K562 (cell line): ENCODE measurements around the gene RREB1. TPM values are rescaled to one million over a fixed set of nuclear protein-coding genes. Genes with fewer than 3 reads are reported as not detected.

ENCODE experiments used
- ATAC-seq: fragments of 200-7000 bp; cut with Tn5 transposase; 3 replicates; pipeline ENCODE4 v1.9.1; 2020; ENCODE audit warnings: moderate library complexity
- BruUV-seq: library from RNA; stranded (reverse); fragments of 400-500 nt; replicated peaks from 2 replicates; lab custom pipeline; 2021; lab: Mats Ljungman, UMichigan
- CTCF ChIA-PET: fragments of 300-600 bp; formaldehyde crosslinking; extraction: SDS; loops from one replicate; lab custom pipeline; 2021; ENCODE audit warnings: low intra/inter-chr PET ratio; lab: Yijun Ruan, JAX
- POLR2A ChIA-PET: fragments of 300-600, 350-650 bp; sonication (Branson Sonifier 250); formaldehyde crosslinking; extraction: SDS; loops from one replicate; lab custom pipeline; 2021; ENCODE audit warnings: antibody characterized with exemption, inconsistent platforms; lab: Yijun Ruan, JAX
- DNase-seq, 4 experiments: peaks; one replicate each; pipeline versions ENCODE4 v3.0.0 to v3.0.0-alpha.2; 2011 to 2018; ENCODE audit warnings: low spot score in 3 of 4, mixed read lengths in 3 of 4; ENCODE audit errors: extremely low read depth in 1 of 4
- FAIRE-seq: peaks from 2 replicates; lab custom pipeline; 2011; peaks lifted over from hg19 to GRCh38; lab: Jason Lieb, UNC
- H2AFZ ChIP-seq: 2 replicates; pipeline ENCODE4 v1.6.0; 2011; ENCODE audit warnings: low read depth, low read length, control low read depth, inconsistent platforms
- H3K27ac ChIP-seq: fragments of 200-600 bp; 3 replicates; pipeline ENCODE4 v1.8.0; 2011; ENCODE audit warnings: low read depth, mild to moderate bottlenecking, control low read depth, inconsistent platforms, low read length, moderate library complexity, mixed read lengths; ENCODE audit errors: extremely low read depth
- H3K27me3 ChIP-seq, 2 experiments: fragments of 300-600 bp in 1 of 2; 2 replicates in 1 of 2; 3 replicates in 1 of 2; pipeline versions ENCODE4 v1.6.0 to v1.8.0; 2011; ENCODE audit warnings: inconsistent platforms in 2 of 2, low read length in 2 of 2, mild to moderate bottlenecking in 1 of 2, mixed read lengths in 1 of 2, moderate library complexity in 1 of 2; ENCODE audit not compliant: control insufficient read depth in 2 of 2, insufficient read depth in 2 of 2
- H3K36me3 ChIP-seq: fragments of 300-600 bp; 3 replicates; pipeline ENCODE4 v1.8.0; 2011; ENCODE audit warnings: mild to moderate bottlenecking, low read length, inconsistent platforms; ENCODE audit not compliant: control insufficient read depth, insufficient read depth
- H3K4me1 ChIP-seq, 2 experiments: fragments of 200-600 bp in 1 of 2; replicated peaks in 1 of 2; 2 replicates in 1 of 2; 3 replicates in 1 of 2; pipeline versions ENCODE4 v1.5.1 to v1.8.0; 2011; ENCODE audit warnings: inconsistent platforms in 2 of 2, low read length in 2 of 2, mild to moderate bottlenecking in 1 of 2, mixed read lengths in 1 of 2, moderate library complexity in 1 of 2; ENCODE audit not compliant: control insufficient read depth in 2 of 2, insufficient read depth in 2 of 2
- H3K4me2 ChIP-seq: 2 replicates; pipeline ENCODE4 v1.6.1; 2011; ENCODE audit warnings: low read length, control low read depth, inconsistent platforms, mixed read lengths; ENCODE audit not compliant: insufficient read depth
- H3K4me3 ChIP-seq: fragments of 200-600 bp; sonication (generic), shearing (Covaris generic); 2 replicates; pipeline ENCODE4 v1.5.1; 2016; ENCODE audit warnings: control low read depth, inconsistent platforms
- H3K79me2 ChIP-seq: fragments of 200-600 bp; 3 replicates; pipeline ENCODE4 v1.8.0; 2011; ENCODE audit warnings: low read length, inconsistent platforms; ENCODE audit not compliant: control insufficient read depth, insufficient read depth
- H3K9ac ChIP-seq, 2 experiments: 2 replicates each; pipeline versions ENCODE4 v1.6.0 to v1.6.1; 2011; ENCODE audit warnings: low read depth in 2 of 2, low read length in 2 of 2, control low read depth in 1 of 2, inconsistent platforms in 1 of 2, mild to moderate bottlenecking in 1 of 2, mixed read lengths in 1 of 2; ENCODE audit not compliant: insufficient read depth in 1 of 2
- H3K9me1 ChIP-seq: one replicate; pipeline ENCODE4 v1.6.0; 2011; ENCODE audit warnings: inconsistent platforms, mild to moderate bottlenecking, low read length, moderate library complexity; ENCODE audit not compliant: control insufficient read depth, insufficient read depth
- H3K9me3 ChIP-seq: replicated peaks from 2 replicates; pipeline ENCODE4 v1.5.1; 2011; ENCODE audit warnings: low read depth, low read length, inconsistent platforms; ENCODE audit not compliant: control insufficient read depth, insufficient read depth
- H4K20me1 ChIP-seq: replicated peaks from 2 replicates; pipeline ENCODE4 v1.6.1; 2011; ENCODE audit warnings: low read length, inconsistent platforms, mixed read lengths; ENCODE audit not compliant: control insufficient read depth, insufficient read depth
- DACH1 ChIP-seq: fragments of 450-650 bp; IDR thresholded peaks from 2 replicates; pipeline ENCODE4 v1.6.1; 2018; ENCODE audit not compliant: partially characterized antibody
- EHMT2 ChIP-seq: fragments of 450-650 bp; IDR thresholded peaks from 2 replicates; pipeline ENCODE4 v1.6.1; 2018; ENCODE audit warnings: antibody characterized with exemption
- NFIC ChIP-seq: fragments of 450-650 bp; IDR thresholded peaks from 2 replicates; pipeline ENCODE4 v1.6.1; 2017; ENCODE audit warnings: mild to moderate bottlenecking, inconsistent platforms
- TCF3 ChIP-seq: sonication (generic); formaldehyde crosslinking; IDR thresholded peaks from 2 replicates; pipeline ENCODE4 v1.4.0; 2020; ENCODE audit warnings: mild to moderate bottlenecking, missing genetic modification reagents
- U2AF1 ChIP-seq: fragments of 200-400 bp; formaldehyde crosslinking; optimal IDR thresholded peaks from 2 replicates; pipeline ENCODE3; 2017; ENCODE audit warnings: mild to moderate bottlenecking, low read depth, low read length, moderate library complexity
- ZNF586 ChIP-seq: fragments of 450-650 bp; formaldehyde crosslinking; conservative IDR thresholded peaks from 2 replicates; pipeline ENCODE4 v1.4.0; 2020; ENCODE audit warnings: mild to moderate bottlenecking, moderate library complexity
- in situ Hi-C: fragments of 300-500 bp; cut with MboI; formaldehyde crosslinking; loops from 4 replicates; pipeline ENCODE4 v1.15.0; 2018; ENCODE audit warnings: inconsistent platforms, mixed read lengths
- intact Hi-C: fragments of 100-400 bp; cut with micrococcal nuclease; formaldehyde crosslinking; loops from 2 replicates; pipeline ENCODE4 v1.14.2; 2022
- polyA plus RNA-seq, 8 experiments: library from polyadenylated mRNA; depleted of rRNA in 4 of 8; stranded (reverse) in 5 of 8; unstranded in 3 of 8; fragments of >200 nt; fragmentation: Nextera tagmentation in 2 of 8; fragmentation: Illumina TruSeq in 1 of 8; extraction: Ambion mirVana in 2 of 8; extraction: Trizol in 1 of 8; gene quantifications; 2 replicates each; pipeline versions ENCODE4 v1.2.1 to v1.2.3, GENCODE V29; 2011 to 2014; ENCODE audit warnings: inconsistent platforms in 1 of 8, missing spikeins in 1 of 8
- total RNA-seq, 7 experiments: library from RNA; depleted of rRNA in 6 of 7; stranded (reverse); fragments of >200 nt in 6 of 7; fragmentation: Illumina TruSeq in 2 of 7; extraction: Trizol in 2 of 7; gene quantifications; 2 replicates each; pipeline versions ENCODE4 v1.2.1 to v1.2.3, GENCODE V29; 2011 to 2021; ENCODE audit warnings: low replicate concordance in 1 of 7
- TF ChIP-seq, protein P1 (sequence below): sonication (generic); formaldehyde crosslinking; IDR thresholded peaks from 2 replicates; pipeline ENCODE4 v1.8.0; 2022; ENCODE audit warnings: missing genetic modification reagents, mild to moderate bottlenecking, moderate library complexity, borderline replicate concordance

The RREB1 gene
- total and polyA plus RNA-seq, 9 of the 15 experiments (the other 6 are each of a cell fraction or from before 2014, with no cell fraction given) = 3.3 to 64.2 (median 19.3) TPM

DNA sequence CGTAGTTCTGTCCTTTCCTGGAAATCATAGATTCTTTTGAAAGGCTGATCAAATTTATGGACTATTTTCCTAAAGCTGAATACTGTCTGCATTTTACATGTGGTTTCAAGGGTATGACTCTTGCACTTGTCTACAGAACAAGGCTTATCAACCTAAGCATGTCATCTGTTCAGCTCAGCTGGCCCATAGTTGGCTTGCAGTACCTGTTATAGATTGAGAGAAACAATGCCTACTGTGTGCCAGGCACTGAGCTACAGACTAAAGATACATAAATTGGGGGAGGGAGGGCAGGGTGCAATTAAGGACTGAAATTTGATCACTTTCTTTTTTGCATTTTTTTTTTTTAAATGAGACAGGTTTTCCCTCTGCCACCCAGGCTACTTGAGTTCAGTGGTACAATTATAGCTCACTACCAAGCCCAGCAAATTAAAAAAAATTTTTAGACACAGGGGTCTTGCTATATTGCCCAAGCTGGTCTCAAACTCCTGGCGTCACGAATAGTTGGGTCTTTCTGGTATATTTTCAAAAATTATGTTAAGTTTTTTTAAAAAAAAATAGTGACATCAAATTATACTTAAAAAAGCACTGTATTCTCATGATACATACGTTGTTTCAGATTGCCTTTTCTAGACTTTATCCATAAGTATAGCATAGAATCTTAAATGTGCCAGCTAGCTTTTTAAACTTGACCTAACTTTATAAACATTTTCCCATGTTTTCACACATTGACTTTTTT is 52.2 kb downstream of the RREB1 start (continued):
- TF ChIP-seq, protein P1, sequence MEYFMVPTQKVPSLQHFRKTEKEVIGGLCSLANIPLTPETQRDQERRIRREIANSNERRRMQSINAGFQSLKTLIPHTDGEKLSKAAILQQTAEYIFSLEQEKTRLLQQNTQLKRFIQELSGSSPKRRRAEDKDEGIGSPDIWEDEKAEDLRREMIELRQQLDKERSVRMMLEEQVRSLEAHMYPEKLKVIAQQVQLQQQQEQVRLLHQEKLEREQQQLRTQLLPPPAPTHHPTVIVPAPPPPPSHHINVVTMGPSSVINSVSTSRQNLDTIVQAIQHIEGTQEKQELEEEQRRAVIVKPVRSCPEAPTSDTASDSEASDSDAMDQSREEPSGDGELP (CRISPR knock-in tag) = peak; percentile 31; the same call in 1 of the 2 replicates
- TF ChIP-seq TCF3 (CRISPR knock-in tag) (peak; percentile 34; the same call in 1 of the 2 replicates), DACH1 (peak; percentile 38), NFIC (0 out of 2 replicates have a peak, but pooled peaks have one; percentile 12), EHMT2 (peak; percentile 69)

DNA sequence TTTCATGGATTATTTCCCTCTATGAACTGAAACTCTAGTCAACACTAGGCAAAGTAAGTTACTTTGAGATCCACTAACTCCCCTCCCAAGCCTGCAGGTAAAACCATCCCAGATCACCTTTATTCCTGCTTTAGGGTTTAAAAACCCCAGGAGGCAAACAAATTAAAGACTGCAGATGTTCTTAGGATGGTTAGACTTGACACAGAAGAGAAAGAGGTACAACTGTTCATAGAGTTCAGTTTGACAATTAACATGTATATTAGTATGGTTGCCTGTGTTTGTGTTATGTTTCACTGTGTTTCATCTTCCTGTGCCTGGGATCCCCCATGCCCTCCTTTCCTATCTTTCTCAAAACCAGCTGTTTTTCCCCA is 53.5 kb downstream of the RREB1 start:
- H3K79me2 ChIP-seq = peaks cover 96% of the 10 kb centered on the region
- H3K4me2 ChIP-seq = peak overlapping the region; percentile 43; the same call in 1 of the 2 replicates

More for the DNA sequence above, 53.5 kb downstream of the RREB1 start:
- TF ChIP-seq U2AF1 (no peak), ZNF586 (0 out of 2 replicates have a peak, but pooled peaks have one; percentile 58)
- Histone ChIP-seq H3K36me3 (peaks cover 45% of the 10 kb centered on the region), H2AFZ (no peak overlapping the region), H3K9me3 (no peaks in the 10 kb centered on the region), H3K4me3 (no peak overlapping the region), H3K9me1 (no peaks in the 10 kb centered on the region), H3K27me3 (no peaks in the 10 kb centered on the region), H3K27ac (peak overlapping the region; percentile 5; the same call in 1 of the 3 replicates), H3K9ac (peak overlapping the region in 1 of 2 experiments; percentile 40; a peak in 1 of 4 replicates), H3K4me1 (peaks cover 44 to 78% of the 10 kb centered on the region in 2 experiments), H4K20me1 (0 out of 2 replicates have a peak, but pooled peaks cover 4% of the 10 kb centered on the region)
- CTCF ChIA-PET = no interaction called here
- BruUV-seq = no TSS peak
- FAIRE-seq = no peak
- POLR2A ChIA-PET = interaction anchor here (1.1 to 2.2 kb wide), 7 partner anchors 9 to 51 kb away, joined by 3 to 18 read pairs (median 5); no protein-coding TSS in a partner anchor
- no peak for ATAC-seq
- intact Hi-C loops = no loop called here
- DNase-seq = no peak
- in situ Hi-C loops = no loop called here
